CD1c-positive myeloid dendritic cell (primary cell): ENCODE measurements around the gene PPM1M.

Experiments
- DNase-seq: peaks from one replicate; pipeline ENCODE4 v3.0.0-alpha.2; 2016; ENCODE audit errors: extremely low spot score

The PPM1M gene

GRCh38 chr3:52295671-52296208 lies 50.2 kb downstream of the PPM1M start:
- no peak for DNase-seq

DNA sequence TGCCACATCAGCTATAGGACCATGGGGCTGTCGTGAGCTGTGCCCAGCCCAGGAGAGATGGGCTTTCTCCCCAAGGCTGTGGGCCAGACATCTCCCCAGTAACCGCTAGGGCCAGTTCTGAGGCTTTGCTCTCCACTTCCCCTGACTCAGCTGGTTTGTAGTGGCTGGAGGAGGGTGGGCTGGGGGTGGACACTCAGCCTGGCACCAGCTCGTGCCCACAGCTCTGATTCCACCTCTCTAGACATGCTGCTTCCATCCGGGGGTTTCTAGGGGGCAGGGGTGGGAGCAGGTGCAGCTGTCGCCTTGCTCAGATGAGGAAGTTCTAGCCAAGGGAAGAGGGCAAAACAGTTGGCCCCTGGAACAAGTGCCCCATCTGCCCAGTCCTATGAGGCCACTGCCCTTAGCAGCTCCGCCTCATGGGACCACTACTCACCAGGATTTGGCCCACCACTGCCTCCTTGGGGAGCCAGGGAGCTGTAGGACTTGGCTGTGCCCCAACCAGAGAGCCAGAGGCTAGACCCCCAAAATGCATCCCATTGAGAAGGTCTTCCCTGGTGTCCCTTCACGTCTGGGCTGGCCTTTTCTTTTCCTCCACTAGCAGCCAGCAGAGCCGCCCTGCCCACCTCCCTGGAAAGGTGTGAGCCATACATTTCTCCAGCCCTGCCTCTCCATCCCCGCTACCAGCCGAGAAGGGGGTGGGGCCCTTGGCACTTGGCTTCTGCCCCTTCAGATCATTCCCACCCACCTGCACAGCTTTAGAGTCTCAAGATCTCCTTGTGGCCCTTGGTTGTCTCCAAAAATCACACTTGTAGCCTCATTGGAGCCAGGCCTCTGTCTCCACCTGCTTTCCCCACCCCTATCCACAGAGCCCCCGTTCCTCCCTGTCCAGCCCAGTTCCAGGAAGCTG lies 51.9 kb downstream of the PPM1M start:
- DNase-seq = no peak

DNA sequence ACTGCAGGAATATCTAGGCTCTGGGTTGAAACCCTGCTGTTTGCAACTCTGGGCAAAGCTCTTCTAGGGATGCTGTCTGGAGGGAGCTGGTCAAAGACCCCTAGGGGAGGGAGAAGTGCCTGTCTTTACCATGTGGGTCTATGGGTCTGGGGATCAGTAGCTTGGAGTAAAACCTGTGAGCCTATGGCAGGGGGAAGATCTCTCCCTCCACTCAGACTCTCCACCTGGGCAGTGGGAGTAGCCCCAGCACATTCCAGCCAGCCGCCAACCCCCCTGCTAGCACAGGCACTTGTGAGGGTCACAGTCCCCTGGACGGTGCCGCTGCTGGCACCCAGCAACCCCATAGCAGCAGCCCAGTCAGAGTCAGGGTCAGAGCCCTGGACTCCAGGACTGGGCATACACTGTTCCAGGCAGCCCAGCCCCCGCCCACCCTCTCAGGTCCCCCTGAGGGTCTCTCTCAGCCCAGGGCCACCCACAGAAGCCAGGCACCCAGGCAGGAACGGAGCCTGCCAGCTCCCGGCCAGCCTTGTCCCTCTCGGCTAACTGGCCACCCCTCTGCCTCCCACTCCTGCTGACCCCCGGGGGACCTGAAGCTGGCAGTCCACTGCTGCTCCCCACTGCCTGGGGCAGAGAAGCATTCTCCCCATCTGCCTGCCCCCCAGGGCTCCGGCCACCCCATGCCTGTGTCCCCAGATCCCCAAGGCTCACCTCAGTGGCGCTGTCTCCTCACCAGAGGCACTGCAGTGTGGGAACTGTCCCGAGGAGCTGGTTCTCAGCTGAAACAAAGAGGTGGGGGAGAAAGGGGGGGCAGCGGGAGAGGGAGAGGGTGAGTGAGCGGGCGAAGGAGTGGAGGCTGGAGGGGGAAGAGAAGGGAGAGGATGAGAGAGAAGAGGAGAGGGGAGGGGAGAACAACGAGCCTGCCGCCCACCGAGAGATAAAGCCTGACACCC lies 52.9 kb downstream of the PPM1M start:
- DNase-seq = no peak

DNA sequence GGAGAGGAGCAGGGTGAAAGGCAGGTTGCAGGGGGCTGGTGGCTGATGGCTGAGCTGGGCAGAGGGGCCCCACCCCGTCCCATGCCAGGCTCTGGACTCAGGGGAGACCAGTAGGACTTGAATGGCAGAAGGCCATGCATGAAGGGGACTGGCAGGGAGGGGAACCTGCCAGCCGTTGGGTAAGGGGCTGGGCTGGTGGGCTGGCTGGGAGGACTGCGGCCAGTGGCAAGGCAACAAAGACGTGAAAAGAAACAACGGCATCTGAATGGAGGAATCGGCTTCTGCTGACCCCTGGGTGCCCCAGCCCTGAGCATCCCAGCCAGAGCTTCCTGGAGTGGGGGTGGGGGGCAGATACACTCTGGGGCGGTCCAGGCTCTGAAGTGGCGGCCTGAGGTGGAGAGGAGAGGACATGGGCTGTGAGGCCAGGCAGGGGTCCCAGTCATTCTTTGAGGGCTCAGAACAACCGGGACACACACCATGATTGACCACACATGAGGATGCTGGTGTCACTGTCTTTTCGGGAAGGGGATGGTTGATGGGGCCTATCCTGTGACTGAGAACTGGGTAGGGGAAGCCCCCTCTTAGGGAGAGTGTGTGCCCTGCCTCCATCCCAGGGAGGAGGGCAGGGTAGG lies 53.8 kb downstream of the PPM1M start:
- no peak for DNase-seq
